Mucosa of rectum (tissue), 2 donors: ENCODE results near the gene ARNT2.

Source experiments
- H3K27ac ChIP-seq, 2 donors: one replicate each; pipeline ENCODE4 v1.7.0; 2013; ENCODE audit warnings: inconsistent platforms in 2 of 2, low read depth in 2 of 2, low read length in 2 of 2
- H3K27me3 ChIP-seq, 2 donors: one replicate each; pipeline ENCODE4 v1.7.0; 2013; ENCODE audit warnings: low read length in 2 of 2; ENCODE audit not compliant: control insufficient read depth in 2 of 2, insufficient read depth in 2 of 2
- H3K36me3 ChIP-seq, 2 donors: one replicate each; pipeline ENCODE4 v1.7.0; 2013; ENCODE audit warnings: low read length in 2 of 2; ENCODE audit not compliant: control insufficient read depth in 2 of 2, insufficient read depth in 2 of 2
- H3K4me1 ChIP-seq, 2 donors: one replicate each; pipeline ENCODE4 v1.7.0; 2013; ENCODE audit warnings: low read length in 2 of 2, mild to moderate bottlenecking in 1 of 2; ENCODE audit not compliant: control insufficient read depth in 2 of 2, insufficient read depth in 2 of 2
- H3K4me3 ChIP-seq, 2 donors: one replicate each; pipeline ENCODE4 v1.7.0; 2013; ENCODE audit warnings: low read length in 2 of 2
- H3K9ac ChIP-seq, 2 donors: one replicate each; pipeline ENCODE4 v1.7.0; 2013; ENCODE audit warnings: low read length in 2 of 2, low read depth in 1 of 2, mild to moderate bottlenecking in 1 of 2
- H3K9me3 ChIP-seq, 2 donors: one replicate each; pipeline ENCODE4 v1.7.0; 2013; ENCODE audit warnings: low read length in 2 of 2; ENCODE audit not compliant: control insufficient read depth in 2 of 2
- donor health status: healthy.
- donor health status: Normal muscosa, but diverticular disease.

Gene ARNT2

GRCh38 chr15:80474224-80475215 lies 70.3 kb downstream of the ARNT2 start:
- Histone ChIP-seq H3K4me1 (no peaks in the 10 kb centered on the region), H3K27ac (no peak overlapping the region), H3K27me3 (no peaks in the 10 kb centered on the region), H3K9me3 (no peaks in the 10 kb centered on the region), H3K4me3 (no peak overlapping the region), H3K9ac (no peak overlapping the region), H3K36me3 (no peaks in the 10 kb centered on the region)

GRCh38 chr15:80475572-80475971 lies 71.4 kb downstream of the ARNT2 start:
- H3K4me1 ChIP-seq, result no peaks in the 10 kb centered on the region
- no peak overlapping the region for H3K27ac ChIP-seq
- no peaks in the 10 kb centered on the region for H3K9me3 ChIP-seq
- no peaks in the 10 kb centered on the region for H3K36me3 ChIP-seq
- H3K27me3 ChIP-seq, result no peaks in the 10 kb centered on the region
- no peak overlapping the region for H3K4me3 ChIP-seq
- H3K9ac ChIP-seq, result no peak overlapping the region

DNA sequence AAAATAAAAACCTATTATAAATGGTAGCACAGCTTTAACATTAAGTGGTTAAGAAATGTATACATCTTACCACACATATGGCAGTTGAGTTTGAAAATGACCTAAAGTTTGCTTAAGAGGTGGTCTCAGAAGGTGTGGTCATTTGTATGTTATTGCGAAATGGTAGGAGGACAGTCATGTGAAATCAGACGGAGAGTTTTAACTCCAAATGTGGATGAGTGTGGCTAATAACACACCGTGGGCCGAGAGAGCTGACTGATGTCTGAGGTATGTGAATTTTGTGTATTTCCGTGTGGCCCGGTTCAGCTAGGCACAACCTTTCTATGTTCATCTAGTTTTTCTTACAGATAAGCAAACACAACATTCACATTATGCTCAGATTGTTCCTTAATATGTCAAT lies 71.9 kb downstream of the ARNT2 start:
- H3K4me3 ChIP-seq, result no peak overlapping the region
- no peaks in the 10 kb centered on the region for H3K27me3 ChIP-seq
- no peak overlapping the region for H3K9ac ChIP-seq
- H3K4me1 ChIP-seq, result no peaks in the 10 kb centered on the region
- no peaks in the 10 kb centered on the region for H3K9me3 ChIP-seq
- H3K36me3 ChIP-seq, result no peaks in the 10 kb centered on the region
- H3K27ac ChIP-seq, result no peak overlapping the region

GRCh38 chr15:80478075-80478474 lies 73.9 kb downstream of the ARNT2 start:
- H3K9ac ChIP-seq, result no peak overlapping the region
- no peaks in the 10 kb centered on the region for H3K4me1 ChIP-seq
- no peaks in the 10 kb centered on the region for H3K27me3 ChIP-seq
- H3K27ac ChIP-seq, result no peak overlapping the region
- no peaks in the 10 kb centered on the region for H3K9me3 ChIP-seq
- H3K4me3 ChIP-seq, result no peak overlapping the region
- H3K36me3 ChIP-seq, result no peaks in the 10 kb centered on the region

DNA sequence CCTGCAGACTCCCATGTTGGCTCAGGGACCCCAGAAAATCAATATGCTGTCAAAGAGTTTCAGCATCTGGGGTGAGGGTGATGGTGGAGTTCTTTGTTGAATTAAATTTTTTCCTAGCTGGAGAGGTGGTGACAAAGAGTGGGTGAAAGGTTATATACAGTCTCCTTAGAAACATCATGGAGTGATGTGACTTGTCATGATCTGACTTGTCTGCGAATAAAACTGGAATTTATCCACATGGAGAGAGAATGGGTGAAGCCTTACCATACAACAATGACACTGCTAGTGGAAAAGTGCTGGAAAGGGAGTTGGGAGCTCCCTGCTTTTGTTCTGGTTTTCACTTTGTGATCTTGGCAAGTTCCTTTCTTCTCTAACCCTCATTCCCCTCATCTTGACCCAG lies 75.0 kb downstream of the ARNT2 start:
- H3K9ac ChIP-seq, result no peak overlapping the region
- H3K36me3 ChIP-seq, result no peaks in the 10 kb centered on the region
- H3K27ac ChIP-seq, result no peak overlapping the region
- no peaks in the 10 kb centered on the region for H3K9me3 ChIP-seq
- no peak overlapping the region for H3K4me3 ChIP-seq
- H3K4me1 ChIP-seq, result no peaks in the 10 kb centered on the region
- H3K27me3 ChIP-seq, result no peaks in the 10 kb centered on the region

- peaks cover 0 to under 1% of the 10 kb centered on the region in 2 donors for H3K27me3 ChIP-seq
- H3K27ac ChIP-seq, result no peak overlapping the region
- no peak overlapping the region for H3K4me3 ChIP-seq
- no peaks in the 10 kb centered on the region for H3K36me3 ChIP-seq
- H3K4me1 ChIP-seq, result no peaks in the 10 kb centered on the region
- no peaks in the 10 kb centered on the region for H3K9me3 ChIP-seq
- H3K9ac ChIP-seq, result no peak overlapping the region
Observed at GRCh38 chr15:80480171-80480811, 76.1 kb downstream of the ARNT2 start.

GRCh38 chr15:80480909-80481308 lies 76.7 kb downstream of the ARNT2 start:
- Histone ChIP-seq H3K36me3 (no peaks in the 10 kb centered on the region), H3K27ac (no peak overlapping the region), H3K4me3 (no peak overlapping the region)

DNA sequence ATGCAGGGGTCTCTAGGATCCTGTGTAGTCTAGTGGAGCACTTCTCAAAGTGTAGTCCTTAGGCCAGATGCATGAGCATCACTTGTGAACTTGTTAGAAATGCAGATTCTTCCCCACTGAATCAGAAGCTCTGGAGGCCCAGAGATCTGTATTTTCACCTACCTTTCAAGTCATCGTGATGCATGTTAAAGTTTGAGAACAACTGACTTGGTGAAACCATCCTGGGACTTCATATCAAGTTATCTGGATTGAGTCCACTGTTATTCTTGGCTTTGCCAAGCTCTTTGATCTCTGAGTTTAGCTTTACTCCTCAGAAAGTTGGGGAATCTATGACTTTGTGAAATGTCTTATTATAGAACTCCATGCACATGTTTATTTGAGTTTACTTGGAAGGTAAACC lies 78.5 kb downstream of the ARNT2 start:
- no peaks in the 10 kb centered on the region for H3K4me1 ChIP-seq
- no peaks in the 10 kb centered on the region for H3K36me3 ChIP-seq
- no peaks in the 10 kb centered on the region for H3K9me3 ChIP-seq
- peaks cover 0 to 2% of the 10 kb centered on the region in 2 donors for H3K27me3 ChIP-seq
- H3K27ac ChIP-seq, result no peak overlapping the region
- H3K4me3 ChIP-seq, result no peak overlapping the region
- no peak overlapping the region for H3K9ac ChIP-seq

More at GRCh38 chr15:80480909-80481308, 76.7 kb downstream of the ARNT2 start:
- H3K9me3 ChIP-seq, result no peaks in the 10 kb centered on the region
- peaks cover 0 to 2% of the 10 kb centered on the region in 2 donors for H3K27me3 ChIP-seq
- no peak overlapping the region for H3K9ac ChIP-seq
- no peaks in the 10 kb centered on the region for H3K4me1 ChIP-seq

- no peaks in the 10 kb centered on the region for H3K4me1 ChIP-seq
- no peaks in the 10 kb centered on the region for H3K36me3 ChIP-seq
- H3K9ac ChIP-seq, result no peak overlapping the region
- H3K27me3 ChIP-seq, result peaks cover 0 to 2% of the 10 kb centered on the region in 2 donors
- H3K9me3 ChIP-seq, result no peaks in the 10 kb centered on the region
- no peak overlapping the region for H3K27ac ChIP-seq
- no peak overlapping the region for H3K4me3 ChIP-seq
Observed at GRCh38 chr15:80483725-80484161, 79.6 kb downstream of the ARNT2 start.

GRCh38 chr15:80484333-80484864 lies 80.2 kb downstream of the ARNT2 start:
- Histone ChIP-seq H3K9me3 (no peaks in the 10 kb centered on the region), H3K9ac (no peak overlapping the region), H3K27me3 (peaks cover 0 to 2% of the 10 kb centered on the region in 2 donors), H3K36me3 (no peaks in the 10 kb centered on the region), H3K4me1 (no peaks in the 10 kb centered on the region), H3K4me3 (no peak overlapping the region), H3K27ac (no peak overlapping the region)
